K562 (cell line): ENCODE results near the gene NTN3. TPM values are rescaled to one million over a fixed set of nuclear protein-coding genes. Genes with fewer than 3 reads are reported as not detected.

ENCODE experiments used
- CEBPG ChIP-seq, 3 experiments: fragments of 200-800 bp in 1 of 3; sonication (Bioruptor generic) in 1 of 3; sonication (generic) in 1 of 3; formaldehyde crosslinking in 1 of 3; IDR thresholded peaks in 2 of 3; conservative IDR thresholded peaks in 1 of 3; 2 replicates each; pipeline versions ENCODE4 v1.6.1 to v1.8.0; 2016 to 2022; ENCODE audit warnings: missing compliant biosample characterization in 2 of 3, missing genetic modification characterization in 2 of 3, mild to moderate bottlenecking in 1 of 3, missing genetic modification reagents in 1 of 3
- EGR1 ChIP-seq: fragments of 450-650 bp; conservative IDR thresholded peaks from 2 replicates; pipeline ENCODE4 v1.6.1; 2017; ENCODE audit warnings: mild to moderate bottlenecking
- HDAC1 ChIP-seq, 2 experiments: fragments of 450-650 bp; IDR thresholded peaks; 2 replicates each; pipeline ENCODE4 v1.6.1; 2016 to 2017; ENCODE audit warnings: inconsistent platforms in 1 of 2, mild to moderate bottlenecking in 1 of 2, moderate library complexity in 1 of 2
- HDGF ChIP-seq: fragments of 450-650 bp; IDR thresholded peaks from 2 replicates; pipeline ENCODE4 v1.6.1; 2016
- MAZ ChIP-seq, 2 experiments: fragments of 450-650 bp in 1 of 2; sonication (generic) in 1 of 2; formaldehyde crosslinking; IDR thresholded peaks in 1 of 2; conservative IDR thresholded peaks in 1 of 2; 2 replicates each; pipeline versions ENCODE4 v1.4.0 to v1.5.0; 2020; ENCODE audit warnings: mild to moderate bottlenecking in 1 of 2, missing genetic modification reagents in 1 of 2
- SMARCA4 ChIP-seq: fragments of 450-650 bp; IDR thresholded peaks from 2 replicates; pipeline ENCODE4 v1.6.1; 2016
- SREBF1 ChIP-seq: fragments of 150-350 bp; IDR thresholded peaks from 2 replicates; pipeline ENCODE4 v1.6.1; 2014; ENCODE audit warnings: antibody characterized with exemption, low read depth, low read length, borderline replicate concordance
- ZNF140 ChIP-seq: fragments of 250-450 bp; sonication (Bioruptor Pico); IDR thresholded peaks from 2 replicates; pipeline ENCODE4 v1.8.0; 2021; ENCODE audit warnings: moderate library complexity, mild to moderate bottlenecking, inconsistent platforms
- ZNF23 ChIP-seq: fragments of 250-450 bp; sonication (Bioruptor Pico); IDR thresholded peaks from 2 replicates; pipeline ENCODE4 v1.4.0; 2020; ENCODE audit warnings: mild to moderate bottlenecking
- ZNF282 ChIP-seq: sonication (generic); formaldehyde crosslinking; IDR thresholded peaks from 2 replicates; pipeline ENCODE4 v1.8.1; 2023; ENCODE audit warnings: missing genetic modification reagents
- ZNF384 ChIP-seq: IDR thresholded peaks from 2 replicates; pipeline ENCODE4 v1.6.1; 2012; ENCODE audit warnings: low read depth, low read length, improper control_type of control experiment
- ZZZ3 ChIP-seq: fragments of 450-650 bp; IDR thresholded peaks from 2 replicates; pipeline ENCODE4 v1.6.1; 2016; ENCODE audit warnings: antibody characterized with exemption, mild to moderate bottlenecking, moderate library complexity
- polyA plus RNA-seq, 8 experiments: library from polyadenylated mRNA; depleted of rRNA in 4 of 8; stranded (reverse) in 5 of 8; unstranded in 3 of 8; fragments of >200 nt; fragmentation: Nextera tagmentation in 2 of 8; fragmentation: Illumina TruSeq in 1 of 8; extraction: Ambion mirVana in 2 of 8; extraction: Trizol in 1 of 8; gene quantifications; 2 replicates each; pipeline versions ENCODE4 v1.2.1 to v1.2.3, GENCODE V29; 2011 to 2014; ENCODE audit warnings: inconsistent platforms in 1 of 8, missing spikeins in 1 of 8
- total RNA-seq, 7 experiments: library from RNA; depleted of rRNA in 6 of 7; stranded (reverse); fragments of >200 nt in 6 of 7; fragmentation: Illumina TruSeq in 2 of 7; extraction: Trizol in 2 of 7; gene quantifications; 2 replicates each; pipeline versions ENCODE4 v1.2.1 to v1.2.3, GENCODE V29; 2011 to 2021; ENCODE audit warnings: low replicate concordance in 1 of 7
- TF ChIP-seq, protein P1 (sequence below), 2 experiments: fragments of 450-650 bp; IDR thresholded peaks; 2 replicates each; pipeline ENCODE4 v1.6.1; 2018; ENCODE audit warnings: mild to moderate bottlenecking in 2 of 2, low read depth in 1 of 2; ENCODE audit not compliant: partially characterized antibody in 2 of 2
- TF ChIP-seq, protein P2 (sequence below): fragments of 250-450 bp; sonication (Bioruptor Pico); IDR thresholded peaks from 2 replicates; pipeline ENCODE4 v1.4.0; 2020; ENCODE audit warnings: mild to moderate bottlenecking, moderate library complexity
- TF ChIP-seq, protein P3 (sequence below): fragments of 250-450 bp; sonication (Bioruptor Pico); IDR thresholded peaks from 2 replicates; pipeline ENCODE4 v1.4.0; 2020

Gene NTN3
- total and polyA plus RNA-seq, 9 of the 15 experiments (the other 6 are each of a cell fraction or from before 2014, with no cell fraction given), result not detected

DNA sequence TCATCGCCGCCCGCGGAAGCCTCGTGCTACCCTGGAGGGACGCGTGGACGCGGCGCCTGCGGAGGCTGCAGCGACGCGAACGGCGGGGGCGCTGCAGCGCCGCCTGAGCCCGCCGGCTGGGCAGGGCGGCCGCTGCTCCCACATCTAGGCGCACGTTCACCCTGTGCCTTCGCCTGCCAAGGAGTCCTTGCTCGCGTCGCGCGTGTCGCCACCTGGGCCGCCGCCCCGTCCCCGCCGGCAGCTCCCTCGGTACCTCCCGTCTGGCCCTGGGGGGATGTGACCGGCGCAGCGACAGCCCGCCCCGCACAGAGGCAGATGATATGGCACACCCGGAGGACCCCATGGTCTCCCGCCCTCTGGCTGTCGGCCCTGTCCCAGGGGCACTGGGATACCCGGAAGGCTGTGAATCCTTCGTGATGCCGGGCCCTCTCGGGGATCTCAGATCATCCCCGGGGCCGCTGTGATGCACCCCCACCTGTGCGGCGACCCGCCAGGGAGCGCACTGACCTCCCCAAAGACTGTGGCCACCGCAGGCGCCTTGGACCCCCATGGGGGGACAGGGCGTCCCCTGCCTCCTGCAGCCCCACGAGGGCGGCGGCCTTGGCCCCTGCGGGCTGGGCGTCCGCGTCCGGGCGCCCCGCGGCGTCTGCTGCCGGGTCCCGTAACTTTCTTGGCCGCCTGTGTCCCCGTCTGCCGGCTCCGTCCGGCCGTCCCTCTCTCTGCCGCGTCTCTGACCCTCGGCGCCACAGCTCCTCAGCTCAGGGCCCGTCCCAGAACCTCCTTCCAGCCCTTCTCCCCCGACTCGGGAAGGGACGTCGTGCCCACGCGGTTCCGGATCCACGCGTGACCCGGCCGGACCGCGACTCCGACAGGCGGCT is 3.1 kb downstream of the NTN3 start (continued):
- TF ChIP-seq, protein P1, sequence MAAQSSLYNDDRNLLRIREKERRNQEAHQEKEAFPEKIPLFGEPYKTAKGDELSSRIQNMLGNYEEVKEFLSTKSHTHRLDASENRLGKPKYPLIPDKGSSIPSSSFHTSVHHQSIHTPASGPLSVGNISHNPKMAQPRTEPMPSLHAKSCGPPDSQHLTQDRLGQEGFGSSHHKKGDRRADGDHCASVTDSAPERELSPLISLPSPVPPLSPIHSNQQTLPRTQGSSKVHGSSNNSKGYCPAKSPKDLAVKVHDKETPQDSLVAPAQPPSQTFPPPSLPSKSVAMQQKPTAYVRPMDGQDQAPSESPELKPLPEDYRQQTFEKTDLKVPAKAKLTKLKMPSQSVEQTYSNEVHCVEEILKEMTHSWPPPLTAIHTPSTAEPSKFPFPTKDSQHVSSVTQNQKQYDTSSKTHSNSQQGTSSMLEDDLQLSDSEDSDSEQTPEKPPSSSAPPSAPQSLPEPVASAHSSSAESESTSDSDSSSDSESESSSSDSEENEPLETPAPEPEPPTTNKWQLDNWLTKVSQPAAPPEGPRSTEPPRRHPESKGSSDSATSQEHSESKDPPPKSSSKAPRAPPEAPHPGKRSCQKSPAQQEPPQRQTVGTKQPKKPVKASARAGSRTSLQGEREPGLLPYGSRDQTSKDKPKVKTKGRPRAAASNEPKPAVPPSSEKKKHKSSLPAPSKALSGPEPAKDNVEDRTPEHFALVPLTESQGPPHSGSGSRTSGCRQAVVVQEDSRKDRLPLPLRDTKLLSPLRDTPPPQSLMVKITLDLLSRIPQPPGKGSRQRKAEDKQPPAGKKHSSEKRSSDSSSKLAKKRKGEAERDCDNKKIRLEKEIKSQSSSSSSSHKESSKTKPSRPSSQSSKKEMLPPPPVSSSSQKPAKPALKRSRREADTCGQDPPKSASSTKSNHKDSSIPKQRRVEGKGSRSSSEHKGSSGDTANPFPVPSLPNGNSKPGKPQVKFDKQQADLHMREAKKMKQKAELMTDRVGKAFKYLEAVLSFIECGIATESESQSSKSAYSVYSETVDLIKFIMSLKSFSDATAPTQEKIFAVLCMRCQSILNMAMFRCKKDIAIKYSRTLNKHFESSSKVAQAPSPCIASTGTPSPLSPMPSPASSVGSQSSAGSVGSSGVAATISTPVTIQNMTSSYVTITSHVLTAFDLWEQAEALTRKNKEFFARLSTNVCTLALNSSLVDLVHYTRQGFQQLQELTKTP (IDR thresholded peaks at IDR 0.05; ENCODE audit: low read depth in 1 of 2, partially characterized antibody in 2 of 2), result no peak
- TF ChIP-seq ZZZ3, result no peak
- no peak for TF ChIP-seq ZNF140 (CRISPR knock-in tag)
- 0 out of 2 replicates have a peak, but pooled peaks have one; percentile 24 for TF ChIP-seq CEBPG (CRISPR knock-in tag; IDR thresholded peaks at IDR 0.05)
- no peak for TF ChIP-seq CEBPG (tag; conservative IDR thresholded peaks at IDR 0.05 in 1 of 2, IDR thresholded peaks at IDR 0.05 in 1 of 2)
- TF ChIP-seq EGR1, result no peak
- TF ChIP-seq ZNF23 (CRISPR knock-in tag), result no peak
- no peak for TF ChIP-seq HDGF
- TF ChIP-seq MAZ (CRISPR knock-in tag; conservative IDR thresholded peaks at IDR 0.05 in 1 of 2, IDR thresholded peaks at IDR 0.05 in 1 of 2), result peak; percentile 11 to 75
- no peak for TF ChIP-seq SMARCA4
- TF ChIP-seq SREBF1, result no peak
- no peak for TF ChIP-seq ZNF384
- TF ChIP-seq, protein P2, sequence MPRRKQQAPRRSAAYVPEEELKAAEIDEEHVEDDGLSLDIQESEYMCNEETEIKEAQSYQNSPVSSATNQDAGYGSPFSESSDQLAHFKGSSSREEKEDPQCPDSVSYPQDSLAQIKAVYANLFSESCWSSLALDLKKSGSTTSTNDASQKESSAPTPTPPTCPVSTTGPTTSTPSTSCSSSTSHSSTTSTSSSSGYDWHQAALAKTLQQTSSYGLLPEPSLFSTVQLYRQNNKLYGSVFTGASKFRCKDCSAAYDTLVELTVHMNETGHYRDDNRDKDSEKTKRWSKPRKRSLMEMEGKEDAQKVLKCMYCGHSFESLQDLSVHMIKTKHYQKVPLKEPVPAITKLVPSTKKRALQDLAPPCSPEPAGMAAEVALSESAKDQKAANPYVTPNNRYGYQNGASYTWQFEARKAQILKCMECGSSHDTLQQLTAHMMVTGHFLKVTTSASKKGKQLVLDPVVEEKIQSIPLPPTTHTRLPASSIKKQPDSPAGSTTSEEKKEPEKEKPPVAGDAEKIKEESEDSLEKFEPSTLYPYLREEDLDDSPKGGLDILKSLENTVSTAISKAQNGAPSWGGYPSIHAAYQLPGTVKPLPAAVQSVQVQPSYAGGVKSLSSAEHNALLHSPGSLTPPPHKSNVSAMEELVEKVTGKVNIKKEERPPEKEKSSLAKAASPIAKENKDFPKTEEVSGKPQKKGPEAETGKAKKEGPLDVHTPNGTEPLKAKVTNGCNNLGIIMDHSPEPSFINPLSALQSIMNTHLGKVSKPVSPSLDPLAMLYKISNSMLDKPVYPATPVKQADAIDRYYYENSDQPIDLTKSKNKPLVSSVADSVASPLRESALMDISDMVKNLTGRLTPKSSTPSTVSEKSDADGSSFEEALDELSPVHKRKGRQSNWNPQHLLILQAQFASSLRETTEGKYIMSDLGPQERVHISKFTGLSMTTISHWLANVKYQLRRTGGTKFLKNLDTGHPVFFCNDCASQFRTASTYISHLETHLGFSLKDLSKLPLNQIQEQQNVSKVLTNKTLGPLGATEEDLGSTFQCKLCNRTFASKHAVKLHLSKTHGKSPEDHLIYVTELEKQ (CRISPR knock-in tag), result no peak
- peak in 1 of 2 experiments; percentile 19; a peak in 1 of 4 replicates for TF ChIP-seq HDAC1 (IDR thresholded peaks at IDR 0.05)
- TF ChIP-seq ZNF282, result no peak
- TF ChIP-seq, protein P3, sequence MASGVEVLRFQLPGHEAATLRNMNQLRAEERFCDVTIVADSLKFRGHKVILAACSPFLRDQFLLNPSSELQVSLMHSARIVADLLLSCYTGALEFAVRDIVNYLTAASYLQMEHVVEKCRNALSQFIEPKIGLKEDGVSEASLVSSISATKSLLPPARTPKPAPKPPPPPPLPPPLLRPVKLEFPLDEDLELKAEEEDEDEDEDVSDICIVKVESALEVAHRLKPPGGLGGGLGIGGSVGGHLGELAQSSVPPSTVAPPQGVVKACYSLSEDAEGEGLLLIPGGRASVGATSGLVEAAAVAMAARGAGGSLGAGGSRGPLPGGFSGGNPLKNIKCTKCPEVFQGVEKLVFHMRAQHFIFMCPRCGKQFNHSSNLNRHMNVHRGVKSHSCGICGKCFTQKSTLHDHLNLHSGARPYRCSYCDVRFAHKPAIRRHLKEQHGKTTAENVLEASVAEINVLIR (CRISPR knock-in tag), result peak; percentile 32; the same call in 1 of the 2 replicates
